GM12801 (cell line): ENCODE data around the gene KRTAP5-6.

Experiments
- CTCF ChIP-seq: IDR thresholded peaks from one replicate; pipeline ENCODE4 v1.5.1; 2011; ENCODE audit warnings: control low read depth; ENCODE audit not compliant: insufficient read length; ENCODE audit errors: extremely low read depth

Gene KRTAP5-6

GRCh38 chr11:1674173-1675131, 22.5 kb upstream of the KRTAP5-6 start:
- no peak for TF ChIP-seq CTCF

DNA sequence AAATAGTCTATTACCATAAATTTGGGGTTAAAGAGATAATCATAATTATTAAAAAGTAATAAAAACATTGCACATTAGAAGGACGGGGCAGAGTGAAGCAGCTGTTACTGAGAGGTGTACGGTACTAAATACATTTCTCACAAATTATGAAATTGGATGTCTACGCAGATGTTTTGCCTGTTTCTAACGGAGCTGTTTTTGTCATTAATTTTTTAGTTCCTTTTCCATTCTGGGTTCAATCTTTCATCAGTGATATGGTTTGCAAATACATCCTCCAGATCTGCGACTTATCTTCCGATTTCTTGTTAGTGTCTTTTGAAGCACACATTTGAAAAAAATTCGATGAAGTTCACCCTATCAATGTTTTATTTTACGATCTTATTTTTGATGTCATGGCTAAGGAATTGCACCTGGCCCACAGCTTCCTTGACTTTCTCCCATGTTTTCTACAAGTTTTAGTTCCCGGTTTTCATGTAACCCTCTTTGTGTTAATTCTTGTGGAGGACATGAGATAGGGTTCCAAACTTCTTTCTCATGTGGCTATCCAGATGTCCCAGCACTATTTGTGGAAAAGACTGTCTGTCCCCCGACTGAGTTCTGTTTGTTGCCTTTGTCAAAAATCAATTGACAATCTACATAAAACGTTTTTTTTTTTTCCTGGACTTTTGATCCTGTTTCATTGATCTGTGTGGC, 21.3 kb upstream of the KRTAP5-6 start:
- no peak for TF ChIP-seq CTCF

- TF ChIP-seq CTCF: no peak
Measured at GRCh38 chr11:1676229-1676740, 20.7 kb upstream of the KRTAP5-6 start.

- TF ChIP-seq CTCF: no peak
Measured at GRCh38 chr11:1679881-1680280, 17.1 kb upstream of the KRTAP5-6 start.

DNA sequence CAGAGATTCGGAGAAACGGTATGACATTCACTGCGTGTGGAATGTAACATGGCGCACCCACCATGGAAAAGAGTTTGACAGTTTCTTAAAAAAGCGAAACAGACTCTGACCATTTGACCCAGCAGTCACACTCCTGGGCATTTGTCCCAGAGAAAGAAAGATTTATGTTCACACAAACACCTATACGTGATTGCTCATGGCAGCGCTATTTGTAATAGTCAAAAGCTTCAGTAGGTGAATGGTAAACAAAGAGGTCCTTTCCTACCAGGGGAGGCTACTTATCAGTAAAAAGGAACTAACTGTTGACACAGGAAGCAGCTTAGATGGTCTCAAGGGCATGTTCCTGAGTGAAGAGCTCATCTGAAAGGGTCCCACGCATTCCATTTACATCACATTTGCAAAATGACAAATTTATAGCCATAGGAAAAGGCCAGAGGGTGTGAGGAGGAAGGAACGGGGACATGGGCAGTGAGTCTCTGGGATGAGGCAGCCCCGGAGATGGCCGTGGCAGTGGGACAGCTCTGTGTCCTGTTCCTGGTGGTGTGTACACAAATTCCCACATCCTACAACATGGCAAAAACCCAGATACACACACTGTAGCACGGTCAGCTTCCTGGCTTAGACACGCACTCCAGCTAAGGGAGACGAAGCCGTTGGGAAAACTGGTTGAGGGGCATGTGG, 14.6 kb upstream of the KRTAP5-6 start:
- no peak for TF ChIP-seq CTCF

- TF ChIP-seq CTCF: no peak
Measured at GRCh38 chr11:1690167-1691025, 6.6 kb upstream of the KRTAP5-6 start.
